Karpas-422 (cell line): ENCODE results near the gene HOXD3. TPM values are rescaled to one million over a fixed set of nuclear protein-coding genes. Genes with fewer than 3 reads are reported as not detected.

Experiments used
- DNase-seq: peaks from one replicate; pipeline ENCODE4 v3.0.0-alpha.2; 2015
- H2AFZ ChIP-seq: fragments of 200-600 bp; sonication (generic); 2 replicates; pipeline ENCODE4 v1.6.1; 2014; ENCODE audit warnings: antibody characterized with exemption, low read length, mixed read lengths
- H3K27ac ChIP-seq: fragments of 200-600 bp; sonication (generic); 2 replicates; pipeline ENCODE4 v1.5.1; 2014; ENCODE audit warnings: mild to moderate bottlenecking, low read length, moderate library complexity
- H3K27me3 ChIP-seq: fragments of 200-600 bp; sonication (generic); 2 replicates; pipeline ENCODE4 v1.6.1; 2014; ENCODE audit warnings: low read length, mixed read lengths
- H3K36me3 ChIP-seq: fragments of 200-600 bp; sonication (generic); 2 replicates; pipeline ENCODE4 v1.6.1; 2014; ENCODE audit warnings: low read length, mixed read lengths; ENCODE audit not compliant: insufficient read depth
- H3K4me1 ChIP-seq: fragments of 200-600 bp; sonication (generic); 2 replicates; pipeline ENCODE4 v1.6.1; 2014; ENCODE audit warnings: mild to moderate bottlenecking, low read length, mixed read lengths
- H3K4me2 ChIP-seq: fragments of 200-600 bp; sonication (generic); 2 replicates; pipeline ENCODE4 v1.6.1; 2014; ENCODE audit warnings: low read length, low read depth, mild to moderate bottlenecking; ENCODE audit not compliant: poor library complexity, severe bottlenecking
- H3K4me3 ChIP-seq: fragments of 200-600 bp; sonication (generic); 2 replicates; pipeline ENCODE4 v1.5.1; 2014; ENCODE audit warnings: mild to moderate bottlenecking, antibody characterized with exemption, low read length, mixed read lengths
- H3K79me2 ChIP-seq: fragments of 200-600 bp; sonication (generic); 2 replicates; pipeline ENCODE4 v1.6.1; 2014; ENCODE audit warnings: mild to moderate bottlenecking, low read length, mixed read lengths
- H3K9ac ChIP-seq: fragments of 200-600 bp; sonication (generic); 2 replicates; pipeline ENCODE4 v1.6.0; 2014; ENCODE audit warnings: low read length
- H3K9me2 ChIP-seq: fragments of 200-600 bp; sonication (generic), shearing (Covaris generic); replicated peaks from 2 replicates; pipeline ENCODE4 v1.6.0; 2014; ENCODE audit warnings: mild to moderate bottlenecking, low read length, moderate library complexity; ENCODE audit not compliant: insufficient read depth
- H3K9me3 ChIP-seq: fragments of 300-700, 200-600 bp; sonication (generic); 2 replicates; pipeline ENCODE4 v1.6.1; 2014; ENCODE audit warnings: low read length, mixed read lengths
- H4K20me1 ChIP-seq: fragments of 200-600 bp; sonication (generic); 2 replicates; pipeline ENCODE4 v1.6.1; 2014; ENCODE audit warnings: mild to moderate bottlenecking, antibody characterized with exemption, low read length, low read depth; ENCODE audit not compliant: insufficient read depth
- total RNA-seq: library from RNA; depleted of rRNA; stranded (reverse); fragments of >200 nt; shearing (Covaris generic); gene quantifications from 2 replicates; pipeline ENCODE4 v1.2.3, GENCODE V29; 2014; ENCODE audit warnings: low replicate concordance

HOXD3 gene
- total RNA-seq, 1 experiment from 2014 or later: not detected

DNA sequence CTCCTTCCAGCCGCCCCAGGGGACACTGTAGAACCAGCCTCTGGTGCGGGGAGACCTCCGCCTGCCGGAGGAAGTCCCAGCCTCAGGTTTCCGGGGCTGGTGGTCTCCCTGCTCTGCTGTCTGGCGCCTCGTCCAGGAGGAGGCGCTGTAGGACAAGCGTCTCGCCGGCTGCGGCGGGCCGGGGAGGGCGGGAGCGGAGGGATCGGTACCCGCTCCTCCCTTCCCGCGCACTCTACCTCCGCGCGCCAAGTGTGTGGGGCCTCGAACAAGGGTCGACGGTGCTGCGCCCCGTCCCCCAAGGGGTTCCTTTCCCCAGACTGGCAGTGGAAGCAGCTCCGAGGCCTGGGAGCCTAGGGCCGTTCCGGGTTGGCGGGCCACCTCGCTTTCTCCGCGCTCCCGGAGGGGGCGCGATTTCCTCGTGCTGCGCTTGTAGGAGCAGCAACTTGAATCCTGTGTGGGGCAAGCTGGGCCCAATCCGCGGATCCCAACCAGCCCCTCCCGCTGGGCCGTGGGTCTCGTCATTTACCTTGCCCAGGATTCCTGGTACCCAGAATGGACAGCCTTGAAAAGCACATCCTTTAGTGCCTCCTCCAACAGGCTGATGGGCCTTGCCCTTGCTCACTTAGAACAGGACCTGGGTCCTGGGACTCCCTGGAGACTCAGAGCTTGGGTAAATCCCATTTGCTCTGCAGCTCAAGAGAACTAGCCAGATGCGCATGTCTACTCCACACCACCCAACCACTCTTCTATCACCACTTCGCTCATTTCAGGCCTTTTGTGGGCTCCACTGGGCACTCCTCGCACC is 16.4 kb upstream of the HOXD3 start:
- Histone ChIP-seq H3K27ac (no peak overlapping the region), H3K4me1 (peaks cover 12% of the 10 kb centered on the region), H3K9me2 (no peaks in the 10 kb centered on the region), H3K4me2 (peak overlapping the region; percentile 89), H3K9ac (peak overlapping the region; percentile 83), H3K9me3 (no peaks in the 10 kb centered on the region), H2AFZ (peak overlapping the region; percentile 98), H3K79me2 (no peaks in the 10 kb centered on the region), H4K20me1 (no peaks in the 10 kb centered on the region), H3K36me3 (no peaks in the 10 kb centered on the region), H3K4me3 (peak overlapping the region; percentile 79), H3K27me3 (no peaks in the 10 kb centered on the region)
- DNase-seq: peak; percentile 94

DNA sequence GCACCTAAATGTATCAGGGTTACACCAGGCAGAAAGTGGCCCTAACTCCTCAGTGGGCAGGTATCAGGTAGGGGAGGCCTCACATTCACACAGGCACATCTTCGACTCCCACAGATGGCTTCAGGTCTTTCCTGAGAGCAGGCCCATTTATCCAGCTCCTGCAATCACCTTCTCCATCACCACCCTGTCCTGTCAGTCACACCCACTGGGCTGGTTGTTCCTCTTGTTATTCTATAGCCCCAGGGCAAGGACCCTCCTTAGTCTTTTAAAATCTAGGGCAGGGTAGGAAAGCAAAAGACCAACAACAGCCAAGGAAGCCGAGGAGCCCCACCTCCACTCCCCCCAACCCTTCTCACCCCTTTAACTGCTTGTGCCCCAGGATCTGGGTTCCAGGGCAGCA is 14.8 kb upstream of the HOXD3 start:
- Histone ChIP-seq H3K9me2 (no peaks in the 10 kb centered on the region), H3K9ac (no peak overlapping the region), H3K4me1 (peaks cover 12% of the 10 kb centered on the region), H3K27ac (no peak overlapping the region), H3K79me2 (no peaks in the 10 kb centered on the region), H3K4me2 (no peak overlapping the region), H3K27me3 (no peaks in the 10 kb centered on the region), H3K4me3 (no peak overlapping the region), H3K9me3 (no peaks in the 10 kb centered on the region), H4K20me1 (no peaks in the 10 kb centered on the region), H2AFZ (no peak overlapping the region; the same call in 1 of the 2 replicates), H3K36me3 (no peaks in the 10 kb centered on the region)
- no peak for DNase-seq

GRCh38 chr2:176145085-176145969 is 11.8 kb upstream of the HOXD3 start:
- H4K20me1 ChIP-seq: no peaks in the 10 kb centered on the region
- no peaks in the 10 kb centered on the region for H3K79me2 ChIP-seq
- no peak overlapping the region for H3K4me2 ChIP-seq
- DNase-seq: no peak
- H3K4me3 ChIP-seq: no peak overlapping the region
- no peaks in the 10 kb centered on the region for H3K27me3 ChIP-seq
- H3K9ac ChIP-seq: no peak overlapping the region
- H3K9me2 ChIP-seq: no peaks in the 10 kb centered on the region
- no peak overlapping the region for H3K27ac ChIP-seq
- H3K36me3 ChIP-seq: no peaks in the 10 kb centered on the region
- no peak overlapping the region for H2AFZ ChIP-seq
- H3K9me3 ChIP-seq: no peaks in the 10 kb centered on the region
- peaks cover 7% of the 10 kb centered on the region for H3K4me1 ChIP-seq

- Histone ChIP-seq H4K20me1 (no peaks in the 10 kb centered on the region), H3K9me2 (no peaks in the 10 kb centered on the region), H3K9ac (no peak overlapping the region), H3K79me2 (no peaks in the 10 kb centered on the region), H3K4me3 (no peak overlapping the region), H3K27ac (no peak overlapping the region), H3K4me1 (peaks cover 2% of the 10 kb centered on the region), H2AFZ (no peak overlapping the region), H3K27me3 (no peaks in the 10 kb centered on the region), H3K9me3 (no peaks in the 10 kb centered on the region), H3K4me2 (no peak overlapping the region), H3K36me3 (no peaks in the 10 kb centered on the region)
- DNase-seq: no peak
Measured at GRCh38 chr2:176146101-176146500, 11.0 kb upstream of the HOXD3 start.

DNA sequence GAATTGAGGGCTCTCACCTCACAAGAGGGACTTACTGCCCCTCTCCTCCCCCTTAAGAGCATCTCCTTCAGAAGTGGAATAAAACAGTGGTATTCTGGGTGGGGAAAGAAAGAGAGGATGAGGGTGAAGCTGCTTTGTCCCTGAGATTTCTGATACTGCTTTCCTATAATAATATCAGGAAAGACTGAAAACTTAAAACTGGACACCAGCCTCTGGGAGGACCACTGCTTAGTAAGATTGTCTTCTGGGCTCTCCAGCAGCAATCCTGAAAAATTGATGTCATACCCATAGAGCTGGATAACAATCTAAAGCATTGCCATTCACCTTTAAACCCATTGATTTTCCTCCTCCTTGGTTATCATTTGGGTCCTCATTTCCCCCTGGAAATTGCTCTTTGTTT is 10.5 kb upstream of the HOXD3 start:
- H3K27me3 ChIP-seq: no peaks in the 10 kb centered on the region
- H3K27ac ChIP-seq: no peak overlapping the region
- H3K4me1 ChIP-seq: no peaks in the 10 kb centered on the region
- no peak overlapping the region for H3K9ac ChIP-seq
- no peaks in the 10 kb centered on the region for H3K79me2 ChIP-seq
- no peaks in the 10 kb centered on the region for H3K36me3 ChIP-seq
- H3K4me3 ChIP-seq: no peak overlapping the region
- H2AFZ ChIP-seq: no peak overlapping the region
- no peaks in the 10 kb centered on the region for H3K9me3 ChIP-seq
- no peaks in the 10 kb centered on the region for H4K20me1 ChIP-seq
- H3K4me2 ChIP-seq: no peak overlapping the region
- no peaks in the 10 kb centered on the region for H3K9me2 ChIP-seq
- no peak for DNase-seq

- no peak overlapping the region for H3K4me3 ChIP-seq
- no peak overlapping the region for H3K4me2 ChIP-seq
- H3K9ac ChIP-seq: no peak overlapping the region
- no peaks in the 10 kb centered on the region for H4K20me1 ChIP-seq
- no peaks in the 10 kb centered on the region for H3K9me3 ChIP-seq
- H2AFZ ChIP-seq: no peak overlapping the region
- H3K4me1 ChIP-seq: no peaks in the 10 kb centered on the region
- no peaks in the 10 kb centered on the region for H3K27me3 ChIP-seq
- no peak overlapping the region for H3K27ac ChIP-seq
- no peak for DNase-seq
- no peaks in the 10 kb centered on the region for H3K9me2 ChIP-seq
- no peaks in the 10 kb centered on the region for H3K36me3 ChIP-seq
- H3K79me2 ChIP-seq: no peaks in the 10 kb centered on the region
Measured at GRCh38 chr2:176147210-176147799, 9.8 kb upstream of the HOXD3 start.

DNA sequence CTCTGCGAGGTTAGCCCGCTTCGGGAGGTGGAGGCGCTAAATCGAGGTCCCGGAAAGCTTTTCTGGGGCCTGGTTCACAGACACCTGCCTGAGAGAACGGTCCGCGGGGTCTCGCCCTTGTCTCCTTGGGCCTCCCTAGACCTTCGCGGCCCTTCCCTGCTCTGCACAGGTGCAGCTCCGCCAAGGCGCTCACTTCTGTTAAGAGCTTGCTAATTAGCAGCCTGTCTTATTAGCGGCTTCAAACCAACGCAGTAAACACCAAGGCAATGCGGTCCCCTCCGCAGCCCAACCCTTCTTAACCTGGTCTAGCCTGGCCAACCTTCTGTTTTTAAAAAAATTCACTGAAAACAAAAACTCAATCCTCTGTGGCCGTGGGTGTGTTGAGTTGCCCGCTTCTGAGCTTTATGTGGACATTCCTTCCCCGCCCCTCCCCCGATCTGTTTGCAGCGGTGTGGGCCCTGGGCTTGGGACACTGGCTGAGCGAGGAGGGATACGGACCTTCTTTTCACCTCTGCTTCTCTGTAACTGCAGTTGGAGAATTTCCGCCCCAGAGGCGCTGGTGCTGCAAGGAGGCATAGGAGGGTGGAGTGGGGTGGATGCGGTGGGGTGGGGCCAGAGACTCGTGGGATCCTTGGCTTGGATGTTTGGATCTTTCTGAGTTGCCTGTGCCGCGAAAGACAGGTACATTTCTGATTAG is 9.2 kb upstream of the HOXD3 start:
- H4K20me1 ChIP-seq: no peaks in the 10 kb centered on the region
- H3K4me3 ChIP-seq: no peak overlapping the region
- H3K9ac ChIP-seq: no peak overlapping the region
- H3K4me1 ChIP-seq: no peaks in the 10 kb centered on the region
- H3K9me2 ChIP-seq: no peaks in the 10 kb centered on the region
- no peak overlapping the region for H3K27ac ChIP-seq
- no peaks in the 10 kb centered on the region for H3K79me2 ChIP-seq
- no peaks in the 10 kb centered on the region for H3K27me3 ChIP-seq
- no peak overlapping the region for H2AFZ ChIP-seq
- H3K4me2 ChIP-seq: no peak overlapping the region
- DNase-seq: no peak
- H3K9me3 ChIP-seq: no peaks in the 10 kb centered on the region
- no peaks in the 10 kb centered on the region for H3K36me3 ChIP-seq
